ENCODE results near the gene USP30.

The USP30 gene

GRCh38 chr12:109098183-109098604 lies 45.8 kb downstream of the USP30 start:
- no peak for DNase-seq

DNA sequence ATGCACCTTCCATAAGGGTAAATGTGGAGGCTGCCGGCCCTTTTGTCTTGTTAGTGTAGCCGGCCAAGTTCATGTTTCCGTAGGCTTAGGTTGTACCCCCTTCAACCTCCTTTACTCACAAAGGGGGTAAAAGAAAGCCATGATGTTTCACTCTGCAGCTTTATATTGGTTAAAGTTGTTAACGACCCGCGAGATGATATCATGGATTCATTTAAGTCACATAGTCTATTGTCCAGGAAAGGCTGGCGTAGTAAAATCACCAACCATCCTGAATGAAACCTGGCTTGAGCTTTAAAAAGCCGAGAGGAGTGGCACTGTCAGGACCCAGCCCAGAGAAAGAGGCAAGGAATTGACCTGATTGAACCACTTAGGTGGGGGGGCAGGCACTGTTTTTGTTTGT lies 46.3 kb downstream of the USP30 start:
- DNase-seq = no peak

DNA sequence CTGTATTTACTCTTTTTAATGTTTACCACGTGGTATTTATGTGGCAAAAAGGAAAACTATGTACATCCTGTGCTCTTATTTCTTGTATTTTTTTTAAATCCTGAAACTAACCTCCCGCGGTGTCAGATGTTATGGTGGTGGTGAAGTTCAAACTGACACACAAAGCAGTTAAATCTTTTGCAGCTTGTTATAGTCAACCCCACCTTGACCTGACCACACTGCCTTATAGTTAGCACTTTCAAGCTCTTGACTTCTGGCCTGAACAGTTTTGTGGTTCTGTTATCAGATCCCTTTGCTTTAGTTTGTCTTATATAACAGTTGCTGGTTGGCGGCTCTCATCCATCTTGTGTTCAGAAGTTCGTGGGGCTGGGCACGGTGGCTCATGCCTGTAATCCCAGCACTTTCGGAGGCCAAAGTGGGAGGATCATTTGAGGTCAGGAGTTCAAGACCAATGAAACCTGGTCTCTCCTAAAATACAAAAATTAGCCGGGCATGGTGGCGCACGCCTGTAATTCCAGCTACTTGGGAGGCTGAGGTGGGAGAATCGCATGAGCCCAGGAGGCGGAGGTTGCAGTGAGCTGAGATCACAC lies 47.1 kb downstream of the USP30 start:
- no peak for DNase-seq

GRCh38 chr12:109100741-109101140 lies 48.4 kb downstream of the USP30 start:
- DNase-seq = no peak

- DNase-seq = no peak
Measured at GRCh38 chr12:109102491-109102890, 50.1 kb downstream of the USP30 start.

DNA sequence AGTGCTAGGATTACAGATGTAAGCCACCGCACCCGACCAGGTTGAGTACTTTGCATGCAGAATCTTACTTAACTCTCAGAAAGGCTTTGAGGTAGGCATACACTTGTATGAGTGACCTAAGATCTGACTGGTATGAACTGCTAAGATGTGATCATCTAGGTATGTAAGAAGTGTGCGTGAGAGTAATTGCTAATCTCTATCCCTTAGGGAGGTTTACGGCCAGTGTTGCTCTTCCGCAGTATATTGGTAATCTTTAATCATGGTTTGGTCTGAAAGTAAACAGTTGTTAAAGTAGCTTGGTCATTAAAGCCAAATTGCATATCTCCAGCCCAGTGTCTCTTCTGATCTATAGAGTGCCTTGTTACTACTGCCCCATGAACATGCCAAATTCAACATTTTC lies 52.8 kb downstream of the USP30 start:
- no peak for DNase-seq

DNA sequence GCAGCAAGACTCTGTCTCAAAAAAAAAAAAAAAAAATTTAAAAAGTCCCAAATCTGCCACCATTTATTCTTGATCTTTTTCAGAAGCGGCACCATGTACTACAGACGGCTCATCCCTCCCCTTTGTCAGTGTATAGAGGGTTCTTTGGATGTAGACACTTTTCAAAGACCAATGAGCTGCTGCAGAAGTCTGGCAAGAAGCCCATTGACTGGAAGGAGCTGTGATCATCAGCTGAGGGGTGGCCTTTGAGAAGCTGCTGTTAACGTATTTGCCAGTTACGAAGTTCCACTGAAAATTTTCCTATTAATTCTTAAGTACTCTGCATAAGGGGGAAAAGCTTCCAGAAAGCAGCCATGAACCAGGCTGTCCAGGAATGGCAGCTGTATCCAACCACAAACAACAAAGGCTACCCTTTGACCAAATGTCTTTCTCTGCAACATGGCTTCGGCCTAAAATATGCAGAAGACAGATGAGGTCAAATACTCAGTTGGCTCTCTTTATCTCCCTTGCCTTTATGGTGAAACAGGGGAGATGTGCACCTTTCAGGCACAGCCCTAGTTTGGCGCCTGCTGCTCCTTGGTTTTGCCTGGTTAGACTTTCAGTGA lies 57.5 kb downstream of the USP30 start:
- no peak for DNase-seq

GRCh38 chr12:109110988-109111495 lies 58.7 kb downstream of the USP30 start:
- no peak for DNase-seq

GRCh38 chr12:109112720-109113465 lies 60.5 kb downstream of the USP30 start:
- DNase-seq = no peak

DNA sequence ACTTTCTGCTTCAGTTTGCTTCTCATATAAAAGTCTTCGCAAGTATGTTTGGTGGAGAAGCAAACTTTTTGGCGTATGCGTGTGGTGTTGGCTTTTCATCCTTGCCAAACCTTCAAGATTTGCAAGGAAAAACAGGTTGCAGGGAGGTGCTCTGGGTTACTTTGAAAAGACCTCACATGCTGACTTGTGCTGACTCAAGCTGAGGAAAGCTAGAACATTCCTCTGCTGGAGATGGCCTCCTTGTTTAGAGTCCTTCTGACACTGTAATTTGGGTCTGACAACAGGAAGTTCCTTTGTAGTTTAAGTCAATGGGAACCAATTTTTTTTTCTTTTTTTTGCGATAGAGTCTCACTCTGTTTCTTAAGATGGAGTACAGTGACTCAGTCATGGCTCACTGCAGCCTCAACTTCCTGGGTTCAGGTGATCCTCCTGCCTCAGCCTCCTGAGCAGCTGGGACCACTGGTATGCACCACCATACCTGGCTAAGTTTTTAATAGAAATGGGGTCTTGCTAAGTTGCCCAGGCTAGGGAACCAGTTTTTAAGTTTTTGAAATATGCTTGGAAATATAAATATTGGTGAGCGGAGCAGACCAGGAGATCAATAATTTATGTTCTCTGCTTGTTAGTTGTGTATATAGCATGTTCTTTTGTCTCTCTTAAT lies 61.4 kb downstream of the USP30 start:
- DNase-seq = no peak

DNA sequence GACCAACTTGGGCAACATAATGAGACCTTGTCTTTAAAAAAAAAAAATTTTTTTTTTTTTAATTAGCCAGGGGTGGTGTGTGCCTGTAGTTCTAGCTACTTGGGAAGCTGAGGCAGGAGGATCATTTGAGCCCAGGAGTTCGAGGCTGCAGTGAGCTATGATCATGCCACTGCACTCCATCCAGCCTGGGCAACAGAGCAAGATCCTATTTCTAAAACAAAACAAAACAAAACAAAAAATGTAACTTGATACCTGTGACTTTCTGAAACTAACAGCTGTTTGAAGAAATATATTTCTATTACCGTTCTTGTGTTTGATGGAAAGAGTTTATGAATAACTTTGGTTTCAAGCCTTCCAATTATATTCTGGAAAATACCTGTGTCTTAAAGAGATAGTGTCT lies 62.3 kb downstream of the USP30 start:
- DNase-seq = no peak

GRCh38 chr12:109115404-109115757 lies 63.0 kb downstream of the USP30 start:
- DNase-seq = no peak

- DNase-seq = no peak
Measured at GRCh38 chr12:109115758-109116610, 63.6 kb downstream of the USP30 start, which contains the start of gene ACACB. Gene ACACB, plus strand, starts transcription at chr12:109116587. Its CDS starts 22,819 bp downstream, at chr12:109139406.

DNA sequence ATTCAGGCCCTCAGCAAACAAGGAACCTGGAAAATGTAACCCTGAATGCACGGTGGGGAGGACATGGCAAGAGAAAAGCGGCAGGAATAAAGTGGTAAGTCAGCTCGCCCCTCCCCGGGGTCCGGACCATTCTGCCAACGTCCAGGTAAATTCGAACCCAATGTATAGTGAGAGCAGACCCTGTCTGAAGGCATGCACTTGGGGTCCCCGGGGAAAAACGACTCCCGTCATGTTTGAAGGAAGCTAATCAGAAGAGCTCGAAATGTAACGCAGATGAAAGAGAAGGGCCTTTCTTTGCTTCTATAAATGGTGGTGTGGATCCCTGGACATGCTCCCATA lies 64.2 kb downstream of the USP30 start:
- no peak for DNase-seq

- DNase-seq = no peak
Measured at GRCh38 chr12:109120095-109120494, 67.7 kb downstream of the USP30 start.

DNA sequence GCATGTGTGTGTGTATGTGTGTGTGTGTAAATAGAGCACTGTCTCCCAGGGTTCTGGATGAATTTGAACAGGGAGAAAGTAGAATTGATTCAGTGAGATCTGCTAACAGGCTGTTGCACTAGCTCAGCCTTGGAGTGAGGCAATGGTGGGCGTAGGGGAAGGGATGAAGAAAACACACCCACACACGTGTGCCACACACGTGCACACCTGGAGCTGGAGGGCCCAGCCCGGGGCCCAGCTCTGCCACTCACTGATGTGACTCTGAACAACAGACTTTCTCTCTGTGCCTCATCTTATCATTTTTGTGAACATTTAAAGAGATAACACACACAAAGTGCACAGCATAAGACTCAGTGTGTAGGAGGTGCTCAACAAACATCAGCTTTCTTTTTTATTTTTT lies 68.2 kb downstream of the USP30 start:
- no peak for DNase-seq

DNA sequence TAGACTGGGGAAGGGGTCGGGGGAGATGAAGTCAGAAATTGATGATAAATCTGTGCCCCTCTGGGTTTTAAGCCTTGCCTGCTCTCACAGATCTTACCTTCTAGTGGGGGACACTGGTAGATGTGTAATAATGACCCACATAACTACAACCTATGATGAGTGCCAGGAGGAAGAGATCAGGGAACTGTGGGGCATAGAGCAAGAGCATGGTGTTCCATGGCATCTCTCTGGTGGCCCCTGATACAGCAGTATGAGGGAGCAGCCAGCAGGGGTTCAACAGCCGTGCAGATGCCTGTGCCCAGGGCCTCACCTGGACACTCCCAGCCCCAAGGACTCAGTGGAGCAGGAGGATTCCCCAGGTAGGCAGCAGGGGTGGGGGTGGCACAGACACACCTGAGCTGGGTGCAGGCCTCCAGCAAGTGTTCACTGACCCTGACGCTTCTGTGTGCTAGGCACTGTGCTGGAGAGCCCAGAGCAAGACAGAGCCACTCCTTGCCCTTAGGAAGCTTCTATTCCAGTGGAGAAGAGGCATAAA lies 69.0 kb downstream of the USP30 start:
- DNase-seq = no peak

- no peak for DNase-seq
Measured at GRCh38 chr12:109124878-109125648, 72.7 kb downstream of the USP30 start.

GRCh38 chr12:109125791-109126190 lies 73.4 kb downstream of the USP30 start:
- DNase-seq = no peak

- no peak for DNase-seq
Measured at GRCh38 chr12:109126784-109127183, 74.4 kb downstream of the USP30 start.

DNA sequence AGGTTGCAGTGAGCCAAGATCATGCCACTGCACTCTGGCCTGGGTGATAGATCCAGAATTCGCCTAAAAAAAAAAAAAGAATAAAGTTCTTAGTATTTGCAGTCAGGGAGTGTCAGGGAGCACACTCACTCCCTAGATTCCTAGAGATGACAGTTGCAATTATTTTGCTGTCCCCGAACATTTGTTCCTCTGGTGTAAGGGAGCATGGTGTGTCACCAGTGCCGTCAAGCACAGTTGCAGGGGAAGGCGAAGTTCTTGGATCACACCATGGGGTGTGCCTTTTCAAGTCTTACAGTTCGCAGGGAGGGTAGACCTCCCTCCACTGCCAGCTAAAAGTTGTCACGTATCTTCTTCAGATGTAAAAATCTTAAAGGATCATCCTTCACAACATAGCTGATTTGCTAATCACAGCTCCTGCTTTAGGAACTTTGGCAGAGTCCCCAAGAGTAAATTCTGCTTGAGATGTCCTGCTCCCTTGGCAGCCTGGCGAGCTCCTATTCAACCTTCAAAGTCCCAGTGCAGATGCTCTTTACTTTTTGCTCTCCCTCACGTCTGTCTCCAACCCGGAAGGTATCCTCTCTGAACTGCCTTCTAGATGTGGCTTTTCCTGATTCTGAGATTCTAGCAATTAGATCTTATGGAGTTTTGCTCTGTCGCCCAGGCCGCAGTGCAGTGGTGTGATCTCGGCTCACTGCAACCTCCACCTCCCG lies 75.3 kb downstream of the USP30 start:
- no peak for DNase-seq

All from KG1 (cell line).